HCT116 (cell line): ENCODE results near the gene HRH4.

Source experiments
- CBX3 ChIP-seq: IDR thresholded peaks from 2 replicates; pipeline ENCODE4 v1.6.1; 2012; ENCODE audit warnings: low read depth
- ELF1 ChIP-seq: IDR thresholded peaks from 2 replicates; pipeline ENCODE4 v1.6.1; 2012; ENCODE audit warnings: low read depth, borderline replicate concordance
- EZH2 ChIP-seq: fragments of 200-600 bp; sonication (generic); IDR thresholded peaks from 2 replicates; pipeline ENCODE4 v1.6.1; 2017; ENCODE audit warnings: antibody characterized with exemption, mixed run types
- EZH2phosphoT487 ChIP-seq: fragments of 200-600 bp; IDR thresholded peaks from 2 replicates; pipeline ENCODE4 v1.6.1; 2018; ENCODE audit warnings: antibody characterized with exemption, borderline replicate concordance
- JUND ChIP-seq: IDR thresholded peaks from 2 replicates; pipeline ENCODE4 v1.6.1; 2012
- POLR2A ChIP-seq: IDR thresholded peaks from 2 replicates; pipeline ENCODE4 v1.7.0; 2011; ENCODE audit warnings: borderline replicate concordance; ENCODE audit not compliant: insufficient read depth, insufficient read length; ENCODE audit errors: extremely low read depth
- POLR2AphosphoS5 ChIP-seq: IDR thresholded peaks from 2 replicates; pipeline ENCODE4 v1.6.1; 2011; ENCODE audit warnings: mild to moderate bottlenecking, low read depth, low read length, moderate library complexity
- RAD21 ChIP-seq: IDR thresholded peaks from 2 replicates; pipeline ENCODE4 v1.6.1; 2012; ENCODE audit warnings: low read depth, mild to moderate bottlenecking
- SP1 ChIP-seq: IDR thresholded peaks from 2 replicates; pipeline ENCODE4 v1.6.1; 2012; ENCODE audit warnings: low read depth
- SRF ChIP-seq: IDR thresholded peaks from 2 replicates; pipeline ENCODE4 v1.6.1; 2012; ENCODE audit warnings: low read depth
- YY1 ChIP-seq: IDR thresholded peaks from 2 replicates; pipeline ENCODE4 v1.6.1; 2011; ENCODE audit warnings: low read length, low read depth, moderate library complexity, mild to moderate bottlenecking; ENCODE audit not compliant: insufficient replicate concordance; ENCODE audit errors: extremely low read depth
- TF ChIP-seq, protein P1 (sequence below), 3 experiments: fragments of 200-600 bp in 1 of 3; sonication (generic) in 1 of 3; IDR thresholded peaks in 2 of 3; conservative IDR thresholded peaks in 1 of 3; 2 replicates each; pipeline ENCODE4 v1.5.1; 2012 to 2017; ENCODE audit warnings: low read depth in 2 of 3, low read length in 2 of 3, antibody characterized with exemption in 1 of 3, borderline replicate concordance in 1 of 3, control low read depth in 1 of 3, mild to moderate bottlenecking in 1 of 3, mixed read lengths in 1 of 3, mixed run types in 1 of 3, moderate library complexity in 1 of 3; ENCODE audit not compliant: insufficient read depth in 1 of 3
- TF ChIP-seq, protein P2 (sequence below): IDR thresholded peaks from 2 replicates; pipeline ENCODE4 v1.6.1; 2012

DNA sequence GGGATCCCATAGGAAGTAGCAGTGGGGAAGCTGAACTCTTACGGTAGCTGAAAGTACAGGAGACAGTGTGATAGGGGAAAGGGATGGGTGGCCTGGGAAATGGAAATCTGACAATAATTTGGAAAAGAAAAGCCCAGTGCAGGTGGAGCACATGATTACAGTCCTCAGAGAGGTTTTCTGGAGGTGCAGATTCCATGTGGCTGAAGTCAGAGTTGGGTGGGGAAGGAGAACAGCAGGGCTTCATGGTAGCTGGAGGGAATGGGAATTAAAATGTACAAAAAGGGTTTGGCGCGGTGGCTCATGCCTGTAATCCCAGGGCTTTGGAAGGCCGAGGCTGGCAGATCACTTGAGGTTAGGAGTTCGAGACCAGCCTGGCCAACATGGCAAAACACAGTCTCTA lies 12.2 kb downstream of the HRH4 start:
- TF ChIP-seq, protein P1, sequence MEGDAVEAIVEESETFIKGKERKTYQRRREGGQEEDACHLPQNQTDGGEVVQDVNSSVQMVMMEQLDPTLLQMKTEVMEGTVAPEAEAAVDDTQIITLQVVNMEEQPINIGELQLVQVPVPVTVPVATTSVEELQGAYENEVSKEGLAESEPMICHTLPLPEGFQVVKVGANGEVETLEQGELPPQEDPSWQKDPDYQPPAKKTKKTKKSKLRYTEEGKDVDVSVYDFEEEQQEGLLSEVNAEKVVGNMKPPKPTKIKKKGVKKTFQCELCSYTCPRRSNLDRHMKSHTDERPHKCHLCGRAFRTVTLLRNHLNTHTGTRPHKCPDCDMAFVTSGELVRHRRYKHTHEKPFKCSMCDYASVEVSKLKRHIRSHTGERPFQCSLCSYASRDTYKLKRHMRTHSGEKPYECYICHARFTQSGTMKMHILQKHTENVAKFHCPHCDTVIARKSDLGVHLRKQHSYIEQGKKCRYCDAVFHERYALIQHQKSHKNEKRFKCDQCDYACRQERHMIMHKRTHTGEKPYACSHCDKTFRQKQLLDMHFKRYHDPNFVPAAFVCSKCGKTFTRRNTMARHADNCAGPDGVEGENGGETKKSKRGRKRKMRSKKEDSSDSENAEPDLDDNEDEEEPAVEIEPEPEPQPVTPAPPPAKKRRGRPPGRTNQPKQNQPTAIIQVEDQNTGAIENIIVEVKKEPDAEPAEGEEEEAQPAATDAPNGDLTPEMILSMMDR (IDR thresholded peaks at IDR 0.05 in 2 of 3, conservative IDR thresholded peaks at IDR 0.05 in 1 of 3; ENCODE audit: borderline replicate concordance in 1 of 3, insufficient read depth in 1 of 3, low read depth in 2 of 3, low read length in 2 of 3): no peak
- no peak for TF ChIP-seq POLR2A
- TF ChIP-seq POLR2AphosphoS5: no peak
- TF ChIP-seq YY1: no peak
- TF ChIP-seq SP1: no peak
- TF ChIP-seq JUND: no peak
- TF ChIP-seq CBX3: no peak
- TF ChIP-seq EZH2: no peak
- no peak for TF ChIP-seq RAD21
- TF ChIP-seq EZH2phosphoT487: no peak
- TF ChIP-seq, protein P2, sequence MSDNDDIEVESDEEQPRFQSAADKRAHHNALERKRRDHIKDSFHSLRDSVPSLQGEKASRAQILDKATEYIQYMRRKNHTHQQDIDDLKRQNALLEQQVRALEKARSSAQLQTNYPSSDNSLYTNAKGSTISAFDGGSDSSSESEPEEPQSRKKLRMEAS: no peak
- TF ChIP-seq ELF1: no peak
- TF ChIP-seq SRF: no peak
